Prostate gland (tissue), 2 donors: ENCODE data around the gene TBCEL. TPM values are rescaled to one million over a fixed set of nuclear protein-coding genes. Genes with fewer than 3 reads are reported as not detected.
"Not testable (repeated sequence)": the region's sequence is repeated elsewhere in the genome, so short reads cannot be mapped to it uniquely, and the experiment has no call there.

Experiments used
- DNase-seq: peaks from one replicate; pipeline ENCODE4 v3.0.0-alpha.2; 2019; ENCODE audit warnings: low spot score
- H3K27ac ChIP-seq, 2 donors: fragments of 200-600 bp; sonication (generic); 2 replicates each; pipeline ENCODE4 v1.5.1; 2017 to 2019
- H3K27me3 ChIP-seq: fragments of 200-600 bp; sonication (generic); replicated peaks from 2 replicates; pipeline ENCODE4 v1.5.1; 2019; ENCODE audit not compliant: insufficient read depth
- H3K36me3 ChIP-seq, 2 donors: fragments of 200-600 bp; sonication (generic); 1 replicate in 1 of 2; 2 replicates in 1 of 2; pipeline versions ENCODE4 v1.5.1 to v1.8.1; 2017 to 2019
- H3K4me1 ChIP-seq: fragments of 200-600 bp; sonication (generic); replicated peaks from 2 replicates; pipeline ENCODE4 v1.5.1; 2019
- H3K4me3 ChIP-seq, 2 donors: fragments of 200-600 bp; sonication (generic); 2 replicates each; pipeline ENCODE4 v1.5.1; 2017 to 2019
- H3K9me3 ChIP-seq: fragments of 200-600 bp; sonication (generic); 2 replicates; pipeline ENCODE4 v1.5.1; 2017
- POLR2A ChIP-seq: fragments of 450-650 bp; IDR thresholded peaks from one replicate; pipeline ENCODE4 v1.6.1; 2016; ENCODE audit warnings: antibody characterized with exemption, mild to moderate bottlenecking
- POLR2AphosphoS5 ChIP-seq: sonication (generic); formaldehyde crosslinking; IDR thresholded peaks from one replicate; pipeline ENCODE4 v1.6.1; 2017; ENCODE audit warnings: antibody characterized with exemption
- WGBS: methylation state at CpG from one replicate; pipeline ENCODE4 v1.1.5; 2018; 5-methylcytosine and 5-hydroxymethylcytosine counted together
- intact Hi-C: fragments of 100-400 bp; cut with DNase I; formaldehyde crosslinking; loops from one replicate; pipeline ENCODE4 v1.14.2; 2022
- total RNA-seq, 2 donors: library from RNA; depleted of rRNA; stranded (reverse); fragments of >200 nt; gene quantifications; one replicate each; pipeline ENCODE4 v1.1.0, GENCODE V29; 2016
- TF ChIP-seq, protein P1 (sequence below), 4 experiments: fragments of 200-600 bp in 2 of 4; fragments of 450-650 bp in 2 of 4; sonication (generic) in 2 of 4; IDR thresholded peaks; 1 replicate in 3 of 4; 2 replicates in 1 of 4; pipeline ENCODE4 v1.5.1; 2016 to 2019; ENCODE audit warnings: antibody characterized with exemption in 4 of 4, mild to moderate bottlenecking in 2 of 4, moderate library complexity in 2 of 4

TBCEL gene
- total RNA-seq, 2 donors from 2014 or later: 21.9 to 34.4 TPM

DNA sequence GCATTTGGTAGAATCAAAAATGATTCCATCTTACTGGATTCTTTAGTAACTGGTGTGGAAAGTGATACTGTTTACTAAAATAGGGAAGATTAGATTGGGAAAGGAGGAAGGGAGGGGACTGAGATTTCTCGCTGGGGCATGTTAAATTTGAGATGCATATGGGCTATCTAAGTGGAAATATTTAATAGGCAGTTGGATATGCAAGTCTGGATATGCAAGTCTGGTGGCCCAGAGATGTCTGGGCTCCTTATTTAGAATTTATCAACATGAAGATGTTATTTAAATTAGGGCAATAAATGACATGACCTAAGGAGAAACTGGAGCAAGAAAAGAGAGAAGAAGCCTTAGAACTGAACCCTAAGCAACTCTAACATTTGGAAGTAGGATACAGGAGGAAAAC is 17.0 kb upstream of the TBCEL start:
- 34% methylated on average over 1 of the region's 1 CpG for WGBS
- Histone ChIP-seq H3K27ac (no peak overlapping the region), H3K27me3 (no peaks in the 10 kb centered on the region), H3K4me1 (no peaks in the 10 kb centered on the region), H3K4me3 (no peak overlapping the region), H3K9me3 (no peaks in the 10 kb centered on the region), H3K36me3 (no peaks in the 10 kb centered on the region)
- intact Hi-C loops: no loop called here
- TF ChIP-seq POLR2A: no peak
- TF ChIP-seq, protein P1, sequence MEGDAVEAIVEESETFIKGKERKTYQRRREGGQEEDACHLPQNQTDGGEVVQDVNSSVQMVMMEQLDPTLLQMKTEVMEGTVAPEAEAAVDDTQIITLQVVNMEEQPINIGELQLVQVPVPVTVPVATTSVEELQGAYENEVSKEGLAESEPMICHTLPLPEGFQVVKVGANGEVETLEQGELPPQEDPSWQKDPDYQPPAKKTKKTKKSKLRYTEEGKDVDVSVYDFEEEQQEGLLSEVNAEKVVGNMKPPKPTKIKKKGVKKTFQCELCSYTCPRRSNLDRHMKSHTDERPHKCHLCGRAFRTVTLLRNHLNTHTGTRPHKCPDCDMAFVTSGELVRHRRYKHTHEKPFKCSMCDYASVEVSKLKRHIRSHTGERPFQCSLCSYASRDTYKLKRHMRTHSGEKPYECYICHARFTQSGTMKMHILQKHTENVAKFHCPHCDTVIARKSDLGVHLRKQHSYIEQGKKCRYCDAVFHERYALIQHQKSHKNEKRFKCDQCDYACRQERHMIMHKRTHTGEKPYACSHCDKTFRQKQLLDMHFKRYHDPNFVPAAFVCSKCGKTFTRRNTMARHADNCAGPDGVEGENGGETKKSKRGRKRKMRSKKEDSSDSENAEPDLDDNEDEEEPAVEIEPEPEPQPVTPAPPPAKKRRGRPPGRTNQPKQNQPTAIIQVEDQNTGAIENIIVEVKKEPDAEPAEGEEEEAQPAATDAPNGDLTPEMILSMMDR (IDR thresholded peaks at IDR 0.05): no peak
- no peak for TF ChIP-seq POLR2AphosphoS5
- no peak for DNase-seq

DNA sequence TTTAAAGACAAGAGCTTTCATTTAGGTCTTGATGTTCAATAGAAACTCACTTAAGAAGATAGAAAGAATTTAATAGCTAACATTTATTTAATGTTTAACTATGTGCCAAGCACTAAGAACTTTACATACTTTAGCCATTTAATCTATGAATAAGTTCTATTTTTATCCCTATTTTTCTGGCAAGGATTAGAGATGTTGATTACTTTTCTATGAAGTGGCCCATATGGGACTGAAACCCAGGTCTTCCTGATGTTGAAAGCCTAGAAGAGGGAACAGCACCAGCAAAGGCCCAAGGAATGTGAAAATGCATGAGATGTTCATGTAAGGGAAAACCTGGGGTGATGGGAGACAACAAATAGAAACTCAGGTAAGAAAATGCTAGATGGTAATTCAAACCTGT is 15.4 kb upstream of the TBCEL start:
- no peak for DNase-seq
- TF ChIP-seq POLR2A (no peak), POLR2AphosphoS5 (no peak)
- TF ChIP-seq, protein P1 (IDR thresholded peaks at IDR 0.05): no peak
- Histone ChIP-seq H3K4me3 (no peak overlapping the region), H3K27me3 (no peaks in the 10 kb centered on the region), H3K36me3 (no peaks in the 10 kb centered on the region), H3K9me3 (no peaks in the 10 kb centered on the region), H3K4me1 (no peaks in the 10 kb centered on the region), H3K27ac (no peak overlapping the region)
- intact Hi-C loops: no loop called here

DNA sequence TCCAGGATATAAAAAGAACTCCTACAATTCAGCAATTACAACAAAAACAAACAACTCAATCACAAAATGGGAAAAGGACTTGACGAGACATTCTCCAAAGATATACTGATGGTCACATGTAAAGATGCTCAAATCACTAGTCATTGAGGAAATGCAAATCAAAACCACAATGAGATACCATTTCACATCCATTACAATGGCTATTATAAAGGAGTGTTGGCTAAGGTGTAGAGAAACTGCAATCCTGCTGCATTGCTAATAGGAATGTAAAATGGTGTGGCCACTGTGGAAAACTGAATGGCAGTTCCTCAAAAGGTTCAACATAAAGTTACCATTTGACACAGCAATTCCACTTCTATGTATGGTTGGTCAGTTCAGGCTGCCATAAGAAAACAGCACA is 11.8 kb upstream of the TBCEL start:
- intact Hi-C loops: no loop called here
- no peak for DNase-seq
- WGBS: 77% methylated on average over 1 of the region's 1 CpG
- no peaks in the 10 kb centered on the region for H3K36me3 ChIP-seq
- TF ChIP-seq, protein P1 (IDR thresholded peaks at IDR 0.05): no peak
- TF ChIP-seq POLR2A: no peak
- no peak for TF ChIP-seq POLR2AphosphoS5
- no peak overlapping the region for H3K4me3 ChIP-seq
- H3K27ac ChIP-seq: no peak overlapping the region
- no peaks in the 10 kb centered on the region for H3K4me1 ChIP-seq
- no peaks in the 10 kb centered on the region for H3K27me3 ChIP-seq
- no peaks in the 10 kb centered on the region for H3K9me3 ChIP-seq

DNA sequence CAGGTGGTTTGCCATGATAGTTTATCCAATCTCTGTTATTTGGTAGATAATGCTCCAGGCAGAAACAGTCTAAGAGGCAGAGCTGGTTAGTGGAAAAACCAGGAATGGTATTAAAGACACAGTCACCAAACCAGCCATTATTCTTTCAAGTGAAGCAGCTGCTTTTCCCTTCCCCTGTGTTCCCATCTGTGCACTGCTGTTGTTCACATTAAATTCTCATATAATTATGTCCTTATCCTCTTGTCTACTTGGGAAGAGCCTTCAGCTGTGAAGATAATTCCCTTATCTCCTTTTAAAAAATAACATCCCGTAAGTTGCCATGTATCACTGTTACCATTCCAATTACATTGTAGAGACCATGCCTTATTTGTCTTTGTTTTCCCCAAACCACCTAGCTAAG is 5.2 kb upstream of the TBCEL start:
- 72% methylated on average over 1 of the region's 1 CpG for WGBS
- intact Hi-C loops: no loop called here
- Histone ChIP-seq H3K4me1 (no peaks in the 10 kb centered on the region), H3K36me3 (no peaks in the 10 kb centered on the region), H3K27ac (no peak overlapping the region), H3K27me3 (no peaks in the 10 kb centered on the region), H3K9me3 (no peaks in the 10 kb centered on the region), H3K4me3 (no peak overlapping the region)
- no peak for TF ChIP-seq POLR2A
- DNase-seq: no peak

DNA sequence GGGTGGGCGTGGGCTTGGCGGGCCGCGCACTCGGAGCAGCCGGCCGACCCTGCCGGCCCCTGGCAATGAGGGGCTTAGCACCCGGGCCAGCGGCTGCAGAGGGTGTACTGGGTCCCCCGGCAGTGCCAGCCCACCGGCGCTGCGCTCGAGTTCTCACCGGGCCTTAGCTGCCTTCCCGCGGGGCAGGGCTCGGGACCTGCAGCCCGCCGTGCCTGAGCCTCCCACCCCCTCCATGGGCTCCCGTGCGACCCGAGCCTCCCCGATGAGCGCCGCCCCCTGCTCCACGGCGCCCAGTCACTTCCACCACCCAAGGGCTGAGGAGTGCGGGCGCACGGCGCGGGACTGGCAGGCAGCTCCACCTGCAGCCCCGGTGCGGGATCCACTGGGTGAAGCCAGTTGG is 2.2 kb upstream of the TBCEL start:
- WGBS: 90% methylated on average over 32 of the region's 36 CpGs
- not testable (repeated sequence) for H3K4me1 ChIP-seq

DNA sequence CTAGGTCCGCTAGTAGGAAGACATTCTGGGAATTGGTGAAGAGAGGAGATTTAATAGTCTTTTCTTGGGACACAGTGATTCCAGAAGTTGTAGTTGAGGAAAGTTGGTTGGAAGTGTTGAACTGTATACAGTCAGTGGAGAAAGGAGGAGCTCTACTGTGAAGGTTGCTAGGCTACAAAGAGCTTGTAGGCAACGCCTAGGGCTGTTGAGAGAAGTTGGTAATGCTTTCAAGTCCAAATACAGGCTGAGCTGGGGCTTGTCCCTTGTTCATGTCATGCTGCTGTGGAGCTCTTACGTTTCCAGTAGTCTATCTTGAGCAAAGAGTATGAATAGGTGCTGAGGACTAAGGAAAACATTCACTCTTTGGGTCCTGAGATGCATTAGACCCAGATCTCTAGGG is 1.1 kb downstream of the TBCEL start:
- DNase-seq: no peak
- H3K9me3 ChIP-seq: no peaks in the 10 kb centered on the region
- peak overlapping the region in 1 of 2 donors; percentile 74 for H3K27ac ChIP-seq
- TF ChIP-seq POLR2A (no peak), POLR2AphosphoS5 (no peak)
- TF ChIP-seq, protein P1 (IDR thresholded peaks at IDR 0.05): no peak
- intact Hi-C loops: no loop called here
- no peaks in the 10 kb centered on the region for H3K4me1 ChIP-seq
- H3K4me3 ChIP-seq: peak overlapping the region in 1 of 2 donors; percentile 79
- H3K36me3 ChIP-seq: no peaks in the 10 kb centered on the region
- 36% methylated on average over 3 of the region's 3 CpGs for WGBS
- no peaks in the 10 kb centered on the region for H3K27me3 ChIP-seq

More for the DNA sequence above, 2.2 kb upstream of the TBCEL start:
- H3K36me3 ChIP-seq, H3K27me3 ChIP-seq, H3K4me3 ChIP-seq, intact Hi-C loops, DNase-seq, H3K27ac ChIP-seq, H3K9me3 ChIP-seq: not testable (repeated sequence)
